ENCODE data around the gene PTPRD.

PTPRD gene

DNA sequence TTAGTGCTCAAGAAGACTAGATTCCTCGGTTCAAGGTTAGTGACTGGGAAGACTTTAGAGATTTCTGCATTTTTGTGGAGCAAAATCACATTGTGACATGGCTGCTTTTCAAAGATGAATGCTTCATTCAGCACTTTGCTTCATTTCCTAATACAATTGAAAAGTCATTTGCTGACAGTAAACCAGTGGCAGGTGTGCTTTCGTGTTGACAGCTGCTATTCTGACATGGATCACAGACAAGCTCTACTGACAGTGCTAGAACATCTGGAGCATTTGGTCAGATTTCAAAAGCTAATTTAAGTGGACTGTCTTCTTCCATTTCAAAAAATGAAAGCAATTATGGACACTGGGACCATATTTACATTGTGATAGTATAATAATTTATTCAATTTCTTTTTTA is 1060.1 kb downstream of the PTPRD start:
- Histone ChIP-seq H3K4me3 (ENCODE audit: low read length in 2 of 2) (no peak overlapping the region), H3K27me3 (ENCODE audit: control insufficient read depth in 1 of 2, insufficient read depth in 2 of 2, low read length in 2 of 2) (no peaks in the 10 kb centered on the region), H3K27ac (ENCODE audit: low read length) (no peak overlapping the region), H3K9ac (ENCODE audit: low read length in 2 of 2) (no peak overlapping the region), H3K36me3 (ENCODE audit: control insufficient read depth in 2 of 2, insufficient read depth in 2 of 2, low read length in 2 of 2) (no peaks in the 10 kb centered on the region), H3K4me1 (ENCODE audit: control insufficient read depth, insufficient read depth, low read length) (no peaks in the 10 kb centered on the region), H3K9me3 (ENCODE audit: control insufficient read depth in 2 of 2, low read length in 2 of 2) (no peaks in the 10 kb centered on the region)

DNA sequence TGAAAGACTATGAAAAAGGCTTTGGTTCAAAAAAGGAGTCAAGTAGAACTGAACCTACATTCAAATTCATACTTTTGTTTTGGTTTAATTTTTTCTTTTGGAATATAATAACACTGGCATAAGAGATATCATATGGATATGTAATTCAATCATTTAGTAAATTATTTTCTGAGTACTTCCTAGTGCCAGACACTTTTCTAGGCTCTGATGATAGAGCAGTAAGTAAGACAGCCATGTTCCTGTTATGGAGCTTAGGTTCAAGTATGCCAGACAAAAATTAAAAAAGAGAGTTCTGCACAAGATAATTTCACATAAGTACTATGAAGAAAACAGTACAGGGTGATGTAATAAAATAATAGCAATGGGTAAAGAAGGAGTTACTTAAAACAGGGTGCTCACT is 1074.0 kb downstream of the PTPRD start:
- Histone ChIP-seq H3K27ac (ENCODE audit: low read length) (no peak overlapping the region), H3K9ac (ENCODE audit: low read length in 2 of 2) (no peak overlapping the region), H3K36me3 (ENCODE audit: control insufficient read depth in 2 of 2, insufficient read depth in 2 of 2, low read length in 2 of 2) (no peaks in the 10 kb centered on the region), H3K4me1 (ENCODE audit: control insufficient read depth, insufficient read depth, low read length) (no peaks in the 10 kb centered on the region), H3K4me3 (ENCODE audit: low read length in 2 of 2) (no peak overlapping the region), H3K9me3 (ENCODE audit: control insufficient read depth in 2 of 2, low read length in 2 of 2) (no peaks in the 10 kb centered on the region), H3K27me3 (ENCODE audit: control insufficient read depth in 1 of 2, insufficient read depth in 2 of 2, low read length in 2 of 2) (no peaks in the 10 kb centered on the region)

DNA sequence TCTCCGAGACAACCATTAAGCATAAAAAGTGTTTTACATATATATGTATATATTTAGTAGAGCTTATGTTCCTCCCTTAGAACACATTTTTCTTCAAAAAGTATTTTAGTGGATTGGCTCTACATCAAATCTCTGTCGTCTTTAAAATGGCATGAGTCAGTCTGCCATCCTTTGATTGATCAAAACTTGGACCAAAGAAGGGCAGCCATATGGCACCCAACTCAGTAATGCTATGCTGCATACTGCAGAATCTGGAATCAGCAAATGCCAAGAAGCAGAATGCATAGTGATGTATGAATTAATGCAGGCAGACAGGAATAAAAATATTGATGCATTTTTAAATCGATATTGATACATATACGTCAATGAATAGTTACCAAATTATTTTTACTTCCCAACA is 1074.4 kb downstream of the PTPRD start:
- no peaks in the 10 kb centered on the region for H3K4me1 ChIP-seq (ENCODE audit: control insufficient read depth, insufficient read depth, low read length)
- no peaks in the 10 kb centered on the region for H3K27me3 ChIP-seq (ENCODE audit: control insufficient read depth in 1 of 2, insufficient read depth in 2 of 2, low read length in 2 of 2)
- no peak overlapping the region for H3K4me3 ChIP-seq (ENCODE audit: low read length in 2 of 2)
- H3K9me3 ChIP-seq (ENCODE audit: control insufficient read depth in 2 of 2, low read length in 2 of 2) = no peaks in the 10 kb centered on the region
- no peaks in the 10 kb centered on the region for H3K36me3 ChIP-seq (ENCODE audit: control insufficient read depth in 2 of 2, insufficient read depth in 2 of 2, low read length in 2 of 2)
- no peak overlapping the region for H3K27ac ChIP-seq (ENCODE audit: low read length)
- H3K9ac ChIP-seq (ENCODE audit: low read length in 2 of 2) = no peak overlapping the region

DNA sequence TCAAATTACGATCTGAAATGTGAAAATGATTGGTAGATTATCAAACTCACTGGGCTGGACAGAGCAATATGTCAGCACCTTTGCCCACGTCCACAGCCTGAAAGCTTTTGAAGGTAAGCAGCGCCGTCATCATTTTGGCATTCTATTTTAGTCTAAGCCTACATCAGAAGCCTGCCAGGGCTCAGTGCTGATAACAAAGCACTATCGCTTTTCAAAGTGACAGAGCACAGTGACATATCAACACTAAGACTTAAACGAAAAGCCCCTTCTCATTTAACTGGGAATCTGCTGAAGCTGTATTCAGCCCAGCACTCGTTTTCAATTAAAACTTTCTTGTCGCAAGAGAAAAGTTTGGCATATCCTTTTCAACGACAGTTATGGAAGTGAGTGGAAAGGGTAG is 1076.3 kb downstream of the PTPRD start:
- H3K4me3 ChIP-seq (ENCODE audit: low read length in 2 of 2) = no peak overlapping the region
- no peaks in the 10 kb centered on the region for H3K27me3 ChIP-seq (ENCODE audit: control insufficient read depth in 1 of 2, insufficient read depth in 2 of 2, low read length in 2 of 2)
- H3K4me1 ChIP-seq (ENCODE audit: control insufficient read depth, insufficient read depth, low read length) = no peaks in the 10 kb centered on the region
- no peaks in the 10 kb centered on the region for H3K9me3 ChIP-seq (ENCODE audit: control insufficient read depth in 2 of 2, low read length in 2 of 2)
- H3K36me3 ChIP-seq (ENCODE audit: control insufficient read depth in 2 of 2, insufficient read depth in 2 of 2, low read length in 2 of 2) = no peaks in the 10 kb centered on the region
- H3K9ac ChIP-seq (ENCODE audit: low read length in 2 of 2) = no peak overlapping the region
- no peak overlapping the region for H3K27ac ChIP-seq (ENCODE audit: low read length)

DNA sequence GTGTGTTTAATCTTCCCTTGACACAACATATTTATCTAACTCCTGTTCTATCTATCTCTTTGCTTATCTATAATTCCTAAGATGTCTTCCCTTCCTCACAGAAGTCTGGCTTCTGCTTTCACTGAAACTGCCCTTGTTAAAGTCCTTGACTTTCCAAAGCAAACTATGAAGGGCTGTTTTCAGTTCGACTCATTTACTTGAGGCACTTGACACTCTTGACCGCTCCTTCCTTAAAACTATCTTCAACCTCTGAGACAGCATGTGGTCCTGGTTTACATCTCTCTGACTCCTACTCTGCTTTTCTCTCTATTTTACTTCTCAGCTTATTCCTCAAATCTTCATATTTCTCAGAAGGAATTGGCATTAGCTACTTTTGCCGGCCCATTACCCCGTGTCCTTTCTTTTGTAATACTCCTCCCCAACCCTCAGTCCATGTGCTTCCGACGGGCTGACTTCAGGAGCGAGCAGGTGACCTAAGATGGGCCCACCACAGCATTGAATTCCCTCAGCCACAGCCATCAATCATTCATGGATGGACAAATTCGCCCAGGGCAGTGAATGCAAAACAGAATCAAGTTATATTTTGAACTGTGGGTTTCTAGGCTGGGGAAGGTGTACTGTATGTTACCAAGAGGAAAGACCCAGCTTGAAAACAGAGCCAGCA is 1089.2 kb downstream of the PTPRD start:
- no peak overlapping the region for H3K9ac ChIP-seq (ENCODE audit: low read length in 2 of 2)
- H3K27me3 ChIP-seq (ENCODE audit: control insufficient read depth in 1 of 2, insufficient read depth in 2 of 2, low read length in 2 of 2) = no peaks in the 10 kb centered on the region
- H3K4me1 ChIP-seq (ENCODE audit: control insufficient read depth, insufficient read depth, low read length) = no peaks in the 10 kb centered on the region
- H3K9me3 ChIP-seq (ENCODE audit: control insufficient read depth in 2 of 2, low read length in 2 of 2) = no peaks in the 10 kb centered on the region
- H3K4me3 ChIP-seq (ENCODE audit: low read length in 2 of 2) = no peak overlapping the region
- no peak overlapping the region for H3K27ac ChIP-seq (ENCODE audit: low read length)
- H3K36me3 ChIP-seq (ENCODE audit: control insufficient read depth in 2 of 2, insufficient read depth in 2 of 2, low read length in 2 of 2) = no peaks in the 10 kb centered on the region

DNA sequence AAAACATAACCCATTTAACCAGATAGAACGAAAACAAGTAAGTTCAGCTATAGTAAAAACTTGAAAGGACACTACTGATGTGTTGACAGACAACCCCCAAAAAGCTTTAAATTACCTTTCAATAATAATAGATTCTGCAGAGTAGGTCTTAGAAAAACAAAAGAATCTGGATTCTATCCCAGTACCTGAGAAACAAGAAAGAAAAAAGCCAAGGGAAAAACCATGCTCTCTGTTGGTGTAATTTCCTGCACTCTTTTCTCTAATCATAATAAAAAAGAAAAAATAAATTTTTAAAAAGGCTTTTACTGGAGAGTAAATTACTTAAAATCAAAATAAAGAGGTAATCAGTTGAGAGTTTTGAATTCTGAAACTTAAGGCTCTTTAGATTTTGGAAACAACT is 1090.4 kb downstream of the PTPRD start:
- no peaks in the 10 kb centered on the region for H3K27me3 ChIP-seq (ENCODE audit: control insufficient read depth in 1 of 2, insufficient read depth in 2 of 2, low read length in 2 of 2)
- H3K36me3 ChIP-seq (ENCODE audit: control insufficient read depth in 2 of 2, insufficient read depth in 2 of 2, low read length in 2 of 2) = no peaks in the 10 kb centered on the region
- no peaks in the 10 kb centered on the region for H3K4me1 ChIP-seq (ENCODE audit: control insufficient read depth, insufficient read depth, low read length)
- H3K9me3 ChIP-seq (ENCODE audit: control insufficient read depth in 2 of 2, low read length in 2 of 2) = no peaks in the 10 kb centered on the region
- H3K27ac ChIP-seq (ENCODE audit: low read length) = no peak overlapping the region
- no peak overlapping the region for H3K4me3 ChIP-seq (ENCODE audit: low read length in 2 of 2)
- no peak overlapping the region for H3K9ac ChIP-seq (ENCODE audit: low read length in 2 of 2)

DNA sequence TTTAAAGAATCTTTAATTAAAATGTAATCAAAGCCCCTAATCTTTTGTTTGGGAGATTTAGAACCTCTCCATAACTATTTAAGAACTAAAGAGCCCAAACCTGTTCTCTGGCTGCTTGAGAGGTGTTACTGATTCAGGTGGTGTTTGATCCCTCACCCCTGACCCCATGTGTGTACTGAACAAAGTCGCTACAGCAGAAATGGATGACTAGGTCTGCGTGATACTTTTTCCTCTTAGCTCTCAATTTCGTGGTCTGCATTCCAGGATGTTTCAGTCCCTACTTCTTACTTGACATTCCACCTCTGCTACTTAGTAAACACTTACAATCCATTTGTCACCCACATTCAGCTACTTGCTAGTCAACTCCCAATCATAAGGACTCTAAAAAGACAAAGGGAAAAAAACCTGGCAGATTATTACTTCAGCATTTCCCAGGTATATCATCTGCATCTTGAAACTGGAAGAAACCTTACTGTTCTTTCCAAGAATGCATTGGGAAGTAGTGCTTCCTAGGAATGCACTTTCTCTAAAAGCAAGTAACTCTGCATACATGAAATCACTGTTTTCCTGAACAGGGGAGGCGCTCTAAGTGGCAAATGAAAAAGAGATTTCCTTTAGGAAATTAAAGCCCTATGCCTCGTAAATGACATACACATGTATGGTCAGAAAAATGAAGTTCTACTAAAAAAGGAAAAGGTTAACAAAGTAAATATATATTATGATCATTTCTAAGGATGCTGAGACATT is 1091.6 kb downstream of the PTPRD start:
- Histone ChIP-seq H3K4me3 (ENCODE audit: low read length in 2 of 2) (no peak overlapping the region), H3K9ac (ENCODE audit: low read length in 2 of 2) (no peak overlapping the region), H3K4me1 (ENCODE audit: control insufficient read depth, insufficient read depth, low read length) (no peaks in the 10 kb centered on the region), H3K36me3 (ENCODE audit: control insufficient read depth in 2 of 2, insufficient read depth in 2 of 2, low read length in 2 of 2) (no peaks in the 10 kb centered on the region), H3K27me3 (ENCODE audit: control insufficient read depth in 1 of 2, insufficient read depth in 2 of 2, low read length in 2 of 2) (no peaks in the 10 kb centered on the region), H3K9me3 (ENCODE audit: control insufficient read depth in 2 of 2, low read length in 2 of 2) (no peaks in the 10 kb centered on the region), H3K27ac (ENCODE audit: low read length) (no peak overlapping the region)

DNA sequence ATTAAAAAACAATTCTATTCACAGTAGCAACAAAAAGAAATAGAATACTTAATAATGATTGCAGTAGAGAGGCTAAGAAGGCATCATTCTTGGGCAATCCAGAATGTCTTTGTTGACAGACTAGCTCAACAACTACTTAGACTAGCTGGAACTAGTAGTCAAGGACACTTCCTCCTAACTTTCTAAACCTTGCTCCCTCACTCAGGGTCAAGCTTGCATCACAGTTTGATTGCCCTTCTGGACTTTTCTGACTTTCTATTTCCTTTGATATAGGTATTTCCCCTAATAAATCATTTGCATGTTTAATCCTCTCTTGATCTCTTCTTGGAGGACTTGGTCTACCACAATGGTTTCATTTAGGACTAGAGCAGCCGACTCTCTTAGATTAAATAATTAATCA is 1107.9 kb downstream of the PTPRD start:
- no peak overlapping the region for H3K27ac ChIP-seq (ENCODE audit: low read length)
- no peak overlapping the region for H3K9ac ChIP-seq (ENCODE audit: low read length in 2 of 2)
- no peaks in the 10 kb centered on the region for H3K9me3 ChIP-seq (ENCODE audit: control insufficient read depth in 2 of 2, low read length in 2 of 2)
- no peaks in the 10 kb centered on the region for H3K27me3 ChIP-seq (ENCODE audit: control insufficient read depth in 1 of 2, insufficient read depth in 2 of 2, low read length in 2 of 2)
- no peaks in the 10 kb centered on the region for H3K4me1 ChIP-seq (ENCODE audit: control insufficient read depth, insufficient read depth, low read length)
- H3K4me3 ChIP-seq (ENCODE audit: low read length in 2 of 2) = no peak overlapping the region
- H3K36me3 ChIP-seq (ENCODE audit: control insufficient read depth in 2 of 2, insufficient read depth in 2 of 2, low read length in 2 of 2) = no peaks in the 10 kb centered on the region

DNA sequence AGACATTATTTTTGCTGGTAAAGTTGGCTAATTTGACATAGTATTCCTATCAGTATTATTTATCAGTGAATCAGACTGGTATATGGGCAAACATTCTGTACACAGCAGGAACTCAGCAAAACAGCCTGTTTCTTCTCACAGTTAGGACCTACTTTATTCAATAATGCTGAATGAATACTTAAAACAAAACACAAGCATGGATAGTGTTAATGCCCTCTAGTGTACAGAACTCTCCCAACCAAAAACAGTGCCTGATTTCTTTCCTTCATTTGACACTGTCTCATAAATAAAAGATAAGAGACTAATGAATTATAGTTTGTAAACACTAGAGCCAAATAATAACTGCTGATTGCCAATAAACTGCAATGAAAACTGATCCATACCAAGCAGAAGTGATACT is 1113.3 kb downstream of the PTPRD start:
- no peaks in the 10 kb centered on the region for H3K27me3 ChIP-seq (ENCODE audit: control insufficient read depth in 1 of 2, insufficient read depth in 2 of 2, low read length in 2 of 2)
- no peak overlapping the region for H3K4me3 ChIP-seq (ENCODE audit: low read length in 2 of 2)
- H3K4me1 ChIP-seq (ENCODE audit: control insufficient read depth, insufficient read depth, low read length) = no peaks in the 10 kb centered on the region
- peaks cover 0 to 3% of the 10 kb centered on the region in 2 donors for H3K9me3 ChIP-seq (ENCODE audit: control insufficient read depth in 2 of 2, low read length in 2 of 2)
- no peak overlapping the region for H3K9ac ChIP-seq (ENCODE audit: low read length in 2 of 2)
- H3K27ac ChIP-seq (ENCODE audit: low read length) = no peak overlapping the region
- no peaks in the 10 kb centered on the region for H3K36me3 ChIP-seq (ENCODE audit: control insufficient read depth in 2 of 2, insufficient read depth in 2 of 2, low read length in 2 of 2)

DNA sequence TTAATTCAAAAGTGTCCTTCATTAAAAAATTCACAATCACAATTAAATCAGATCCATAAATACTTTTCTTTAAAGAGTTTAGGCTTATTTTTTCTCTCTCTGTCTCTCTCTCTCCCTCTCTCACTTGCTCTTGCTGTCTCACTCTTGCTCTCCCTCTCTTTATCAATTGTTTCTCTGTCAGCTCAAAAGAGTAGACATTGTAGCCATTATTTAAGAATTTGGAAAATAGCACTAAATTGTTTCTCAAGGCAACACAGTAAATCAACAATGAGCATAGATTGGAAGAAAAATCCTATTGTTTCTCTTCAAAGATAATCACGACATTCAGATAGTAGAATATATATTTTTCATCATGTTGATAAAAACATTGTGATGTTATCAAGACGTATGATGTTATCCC is 1114.0 kb downstream of the PTPRD start:
- Histone ChIP-seq H3K27me3 (ENCODE audit: control insufficient read depth in 1 of 2, insufficient read depth in 2 of 2, low read length in 2 of 2) (no peaks in the 10 kb centered on the region), H3K36me3 (ENCODE audit: control insufficient read depth in 2 of 2, insufficient read depth in 2 of 2, low read length in 2 of 2) (no peaks in the 10 kb centered on the region), H3K9me3 (ENCODE audit: control insufficient read depth in 2 of 2, low read length in 2 of 2) (peaks cover 0 to 3% of the 10 kb centered on the region in 2 donors), H3K4me3 (ENCODE audit: low read length in 2 of 2) (no peak overlapping the region), H3K27ac (ENCODE audit: low read length) (no peak overlapping the region), H3K9ac (ENCODE audit: low read length in 2 of 2) (no peak overlapping the region), H3K4me1 (ENCODE audit: control insufficient read depth, insufficient read depth, low read length) (no peaks in the 10 kb centered on the region)

DNA sequence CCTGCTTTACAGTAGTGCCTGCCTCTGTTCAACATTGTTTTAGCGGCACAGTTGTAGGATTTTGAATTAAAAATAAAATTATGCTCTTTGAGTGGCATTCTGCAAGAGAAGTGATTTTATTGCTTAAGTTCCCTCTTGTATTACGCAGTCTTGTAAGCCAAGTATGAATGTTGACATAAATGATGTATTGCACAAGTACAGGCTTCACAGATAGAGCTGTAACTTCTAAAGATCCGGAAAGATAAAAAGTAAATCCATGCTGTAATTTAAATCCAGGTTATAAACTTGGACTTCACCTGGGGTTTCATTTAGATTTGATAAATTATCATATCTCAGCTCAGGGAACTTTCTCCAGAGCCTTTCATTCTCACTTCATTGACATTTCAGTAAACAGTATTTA is 1114.7 kb downstream of the PTPRD start:
- Histone ChIP-seq H3K4me3 (ENCODE audit: low read length in 2 of 2) (no peak overlapping the region), H3K9me3 (ENCODE audit: control insufficient read depth in 2 of 2, low read length in 2 of 2) (peaks cover 0 to 3% of the 10 kb centered on the region in 2 donors), H3K36me3 (ENCODE audit: control insufficient read depth in 2 of 2, insufficient read depth in 2 of 2, low read length in 2 of 2) (no peaks in the 10 kb centered on the region), H3K9ac (ENCODE audit: low read length in 2 of 2) (no peak overlapping the region), H3K27me3 (ENCODE audit: control insufficient read depth in 1 of 2, insufficient read depth in 2 of 2, low read length in 2 of 2) (no peaks in the 10 kb centered on the region), H3K4me1 (ENCODE audit: control insufficient read depth, insufficient read depth, low read length) (no peaks in the 10 kb centered on the region), H3K27ac (ENCODE audit: low read length) (no peak overlapping the region)
